CD14-positive monocyte (primary cell): Measurements from ENCODE around the gene AQP12A. TPM values are rescaled to one million over a fixed set of nuclear protein-coding genes. Genes with fewer than 3 reads are reported as not detected.

Experiments used
- DNase-seq, 3 donors: peaks; one replicate each; pipeline ENCODE4 v3.0.0-alpha.2; 2011 to 2022
- H2AFZ ChIP-seq: 2 replicates; pipeline ENCODE4 v1.6.0; 2012; ENCODE audit warnings: mild to moderate bottlenecking, low read depth, low read length, inconsistent platforms; ENCODE audit not compliant: insufficient read depth, poor library complexity, severe bottlenecking
- H3K27ac ChIP-seq, 2 donors: 1 replicate in 1 of 2; 2 replicates in 1 of 2; pipeline ENCODE4 v1.5.1; 2012 to 2013; ENCODE audit warnings: low read length in 2 of 2, control low read depth in 1 of 2, inconsistent platforms in 1 of 2, low read depth in 1 of 2, mild to moderate bottlenecking in 1 of 2
- H3K27me3 ChIP-seq, 2 donors: one replicate each; pipeline versions ENCODE4 v1.6.0 to v1.6.1; 2011 to 2013; ENCODE audit warnings: low read length in 2 of 2; ENCODE audit not compliant: control insufficient read depth in 2 of 2, insufficient read depth in 2 of 2
- H3K36me3 ChIP-seq, 2 donors: replicated peaks in 1 of 2; 1 replicate in 1 of 2; 2 replicates in 1 of 2; pipeline versions ENCODE4 v1.5.1 to v1.6.1; 2012 to 2013; ENCODE audit warnings: low read length in 2 of 2, control low read depth in 1 of 2, inconsistent platforms in 1 of 2, mild to moderate bottlenecking in 1 of 2; ENCODE audit not compliant: insufficient read depth in 2 of 2, control insufficient read depth in 1 of 2
- H3K4me1 ChIP-seq, 2 donors: 1 replicate in 1 of 2; 2 replicates in 1 of 2; pipeline versions ENCODE4 v1.5.1 to v1.6.1; 2012 to 2013; ENCODE audit warnings: low read length in 2 of 2, control low read depth in 1 of 2, inconsistent platforms in 1 of 2, mild to moderate bottlenecking in 1 of 2, moderate library complexity in 1 of 2; ENCODE audit not compliant: insufficient read depth in 2 of 2, control insufficient read depth in 1 of 2
- H3K4me2 ChIP-seq: replicated peaks from 2 replicates; pipeline ENCODE3; 2012; ENCODE audit warnings: low read length, moderate library complexity, mild to moderate bottlenecking; ENCODE audit not compliant: poor library complexity, severe bottlenecking; ENCODE audit errors: extremely low read depth
- H3K4me3 ChIP-seq, 3 experiments: fragments of 200-600 bp in 1 of 3; sonication (generic) in 1 of 3; replicated peaks in 1 of 3; 1 replicate in 2 of 3; 2 replicates in 1 of 3; pipeline ENCODE4 v1.5.1; 2011 to 2013; ENCODE audit warnings: low read length in 3 of 3, mild to moderate bottlenecking in 3 of 3, control low read depth in 2 of 3, low read depth in 2 of 3, inconsistent platforms in 1 of 3, moderate library complexity in 1 of 3
- H3K79me2 ChIP-seq: 2 replicates; pipeline ENCODE4 v1.6.0; 2012; ENCODE audit warnings: mild to moderate bottlenecking, control low read depth, inconsistent platforms, low read length, moderate library complexity; ENCODE audit not compliant: insufficient read depth
- H3K9ac ChIP-seq: 2 replicates; pipeline ENCODE4 v1.6.0; 2017; ENCODE audit warnings: low read length, mild to moderate bottlenecking; ENCODE audit not compliant: insufficient read depth, poor library complexity, severe bottlenecking
- H3K9me3 ChIP-seq, 2 donors: replicated peaks in 1 of 2; 1 replicate in 1 of 2; 2 replicates in 1 of 2; pipeline versions ENCODE4 v1.5.1 to v1.6.1; 2012 to 2013; ENCODE audit warnings: low read length in 2 of 2, control low read depth in 1 of 2; ENCODE audit not compliant: control insufficient read depth in 1 of 2, insufficient read depth in 1 of 2
- H4K20me1 ChIP-seq: 2 replicates; pipeline ENCODE4 v1.6.0; 2012; ENCODE audit warnings: mild to moderate bottlenecking, low read length, control low read depth, moderate library complexity; ENCODE audit not compliant: insufficient read depth
- H3K27ac Mint-ChIP-seq, 7 donors: one replicate each; pipeline ENCODE4 v1.8.0; 2020; ENCODE audit warnings: mild to moderate bottlenecking in 7 of 7, mixed read lengths in 7 of 7, moderate library complexity in 6 of 7, inconsistent platforms in 2 of 7
- H3K27me3 Mint-ChIP-seq, 3 donors: one replicate each; pipeline ENCODE4 v1.8.0; 2021 to 2022; ENCODE audit warnings: low read depth in 3 of 3, mild to moderate bottlenecking in 3 of 3, mixed read lengths in 3 of 3, moderate library complexity in 3 of 3, inconsistent platforms in 1 of 3
- H3K36me3 Mint-ChIP-seq, 2 donors: one replicate each; pipeline ENCODE4 v1.8.0; 2020; ENCODE audit warnings: mixed read lengths in 2 of 2, inconsistent platforms in 1 of 2, mild to moderate bottlenecking in 1 of 2
- H3K4me1 Mint-ChIP-seq: one replicate; pipeline ENCODE4 v1.8.0; 2020; ENCODE audit warnings: mild to moderate bottlenecking, mixed read lengths
- H3K4me3 Mint-ChIP-seq, 2 donors: one replicate each; pipeline ENCODE4 v1.8.0; 2020; ENCODE audit warnings: mild to moderate bottlenecking in 2 of 2, mixed read lengths in 2 of 2, moderate library complexity in 1 of 2
- H3K9me3 Mint-ChIP-seq, 7 donors: one replicate each; pipeline ENCODE4 v1.8.0; 2020 to 2022; ENCODE audit warnings: mixed read lengths in 7 of 7, mild to moderate bottlenecking in 6 of 7, moderate library complexity in 6 of 7, inconsistent platforms in 2 of 7
- WGBS: methylation state at CpG from one replicate; pipeline ENCODE4 v1.1.5; 2013; ENCODE audit warnings: missing lambda C conversion rate; ENCODE audit not compliant: insufficient coverage; 5-methylcytosine and 5-hydroxymethylcytosine counted together
- intact Hi-C, 2 donors: fragments of 100-400 bp; cut with micrococcal nuclease; formaldehyde crosslinking; loops; one replicate each; pipeline versions ENCODE4 v1.15.0 to v1.15.1; 2023
- polyA plus RNA-seq, 3 donors: library from polyadenylated mRNA; depleted of rRNA in 1 of 3; unstranded in 2 of 3; stranded (reverse) in 1 of 3; fragments of 300-500 nt in 2 of 3; fragments of >200 nt in 1 of 3; fragmentation: Illumina TruSeq in 2 of 3; gene quantifications; 1 replicate in 2 of 3; 2 replicates in 1 of 3; pipeline ENCODE4 v1.2.3, GENCODE V29; 2012 to 2021
- TF ChIP-seq, protein P1 (sequence below): fragments of 200-600 bp; IDR thresholded peaks from one replicate; pipeline ENCODE4 v1.8.0; 2022; ENCODE audit warnings: antibody characterized with exemption, mild to moderate bottlenecking

AQP12A gene
- polyA plus RNA-seq, 3 donors, result not detected

DNA sequence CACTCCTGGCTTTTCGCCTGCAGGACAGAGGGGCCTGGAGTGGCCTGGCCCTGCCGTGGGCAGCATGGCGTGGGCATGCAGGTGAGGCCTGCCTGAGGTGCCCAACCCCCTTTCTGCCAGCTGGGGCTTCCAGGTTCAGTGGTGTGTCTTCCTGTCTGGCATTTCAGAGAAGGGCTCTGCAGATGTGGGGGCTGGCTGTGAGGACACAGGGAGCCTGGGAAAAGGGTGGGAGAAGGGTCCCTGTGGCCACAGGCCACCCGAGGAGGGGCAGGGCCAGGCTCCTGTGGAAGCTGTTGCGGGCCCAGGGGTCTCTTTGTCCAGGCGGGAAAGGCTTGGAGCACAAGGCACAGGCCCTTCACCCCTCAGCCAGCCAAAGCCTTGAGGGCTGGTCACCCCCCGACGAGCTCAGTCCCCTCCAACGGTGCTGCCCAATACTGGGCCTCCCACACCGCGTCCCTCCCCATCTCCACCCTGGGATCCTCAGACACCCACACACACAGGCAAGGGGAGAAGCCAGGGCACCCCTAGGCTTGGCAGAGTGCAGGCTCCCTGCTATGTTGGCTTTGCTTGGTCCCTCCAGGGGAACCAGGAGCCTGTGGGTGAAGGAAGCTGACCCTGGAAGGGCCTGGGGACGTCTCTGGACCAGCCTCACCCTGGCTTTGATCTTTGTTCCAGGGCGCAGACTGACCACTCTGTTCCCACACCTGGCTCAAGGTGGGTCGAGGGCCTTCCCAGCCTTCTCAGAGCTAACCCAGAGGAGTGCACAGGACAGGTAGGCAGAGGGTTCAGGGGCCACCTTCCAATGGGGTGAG, 3.7 kb upstream of the AQP12A start:
- peaks cover 20% of the 10 kb centered on the region for H3K4me1 Mint-ChIP-seq
- Histone ChIP-seq H3K4me2 (no peak overlapping the region), H3K27me3 (no peaks in the 10 kb centered on the region), H3K79me2 (no peaks in the 10 kb centered on the region), H3K9ac (no peak overlapping the region), H3K27ac (no peak overlapping the region), H3K4me3 (no peak overlapping the region), H4K20me1 (no peaks in the 10 kb centered on the region), H3K9me3 (no peaks in the 10 kb centered on the region), H3K36me3 (no peaks in the 10 kb centered on the region), H2AFZ (no peak overlapping the region), H3K4me1 (peaks cover 0 to 3% of the 10 kb centered on the region in 2 donors)
- peaks cover 0 to 11% (median 7%) of the 10 kb centered on the region in 3 donors for H3K27me3 Mint-ChIP-seq
- TF ChIP-seq, protein P1, sequence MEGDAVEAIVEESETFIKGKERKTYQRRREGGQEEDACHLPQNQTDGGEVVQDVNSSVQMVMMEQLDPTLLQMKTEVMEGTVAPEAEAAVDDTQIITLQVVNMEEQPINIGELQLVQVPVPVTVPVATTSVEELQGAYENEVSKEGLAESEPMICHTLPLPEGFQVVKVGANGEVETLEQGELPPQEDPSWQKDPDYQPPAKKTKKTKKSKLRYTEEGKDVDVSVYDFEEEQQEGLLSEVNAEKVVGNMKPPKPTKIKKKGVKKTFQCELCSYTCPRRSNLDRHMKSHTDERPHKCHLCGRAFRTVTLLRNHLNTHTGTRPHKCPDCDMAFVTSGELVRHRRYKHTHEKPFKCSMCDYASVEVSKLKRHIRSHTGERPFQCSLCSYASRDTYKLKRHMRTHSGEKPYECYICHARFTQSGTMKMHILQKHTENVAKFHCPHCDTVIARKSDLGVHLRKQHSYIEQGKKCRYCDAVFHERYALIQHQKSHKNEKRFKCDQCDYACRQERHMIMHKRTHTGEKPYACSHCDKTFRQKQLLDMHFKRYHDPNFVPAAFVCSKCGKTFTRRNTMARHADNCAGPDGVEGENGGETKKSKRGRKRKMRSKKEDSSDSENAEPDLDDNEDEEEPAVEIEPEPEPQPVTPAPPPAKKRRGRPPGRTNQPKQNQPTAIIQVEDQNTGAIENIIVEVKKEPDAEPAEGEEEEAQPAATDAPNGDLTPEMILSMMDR, result no peak
- DNase-seq, result no peak
- H3K27ac Mint-ChIP-seq, result peak overlapping the region in 1 of 7 donors; percentile 64
- no peaks in the 10 kb centered on the region for H3K9me3 Mint-ChIP-seq
- H3K36me3 Mint-ChIP-seq, result no peaks in the 10 kb centered on the region
- no peak overlapping the region for H3K4me3 Mint-ChIP-seq
- intact Hi-C loops, result no loop called here
- WGBS, result 92% methylated on average over 12 of the region's 14 CpGs

DNA sequence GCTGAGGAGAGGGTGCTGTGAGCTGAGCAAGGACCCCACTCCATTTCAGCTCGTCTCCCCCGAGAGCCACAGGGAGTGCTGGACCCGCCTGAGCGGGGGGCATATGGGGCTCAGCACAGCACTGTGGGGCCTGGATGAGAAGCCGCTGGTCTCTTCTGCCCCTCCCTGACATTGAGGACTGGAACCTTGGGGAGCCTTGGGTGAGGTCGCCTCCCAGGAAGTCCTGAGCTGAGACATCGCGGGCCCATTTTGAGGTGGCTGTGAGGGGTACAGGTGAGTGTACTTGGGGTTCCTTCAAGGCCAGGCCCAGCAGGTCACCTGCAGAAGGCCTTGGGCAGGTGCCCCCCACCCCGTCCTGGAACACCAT, 3.1 kb upstream of the AQP12A start:
- Mint-ChIP-seq H3K9me3 (no peaks in the 10 kb centered on the region), H3K27me3 (peaks cover 0 to 11% (median 7%) of the 10 kb centered on the region in 3 donors), H3K36me3 (no peaks in the 10 kb centered on the region), H3K27ac (no peak overlapping the region), H3K4me1 (peaks cover 18% of the 10 kb centered on the region), H3K4me3 (no peak overlapping the region)
- DNase-seq, result no peak
- Histone ChIP-seq H3K4me1 (peaks cover 0 to 3% of the 10 kb centered on the region in 2 donors), H3K27me3 (no peaks in the 10 kb centered on the region), H2AFZ (no peak overlapping the region), H3K27ac (no peak overlapping the region), H3K4me3 (no peak overlapping the region), H3K9ac (no peak overlapping the region), H3K9me3 (no peaks in the 10 kb centered on the region), H3K36me3 (no peaks in the 10 kb centered on the region), H3K79me2 (no peaks in the 10 kb centered on the region), H3K4me2 (no peak overlapping the region), H4K20me1 (no peaks in the 10 kb centered on the region)
- TF ChIP-seq, protein P1, result no peak
- intact Hi-C loops, result no loop called here
- 96% methylated on average over 8 of the region's 9 CpGs for WGBS
